Loucy (cell line): ENCODE results near the gene FAM13A.
"Not testable (repeated sequence)": the region's sequence is repeated elsewhere in the genome, so short reads cannot be mapped to it uniquely, and the experiment has no call there.

Source experiments
- H2AFZ ChIP-seq: fragments of 200-600 bp; sonication (generic); 2 replicates; pipeline ENCODE4 v1.6.0; 2016; ENCODE audit warnings: antibody characterized with exemption, mild to moderate bottlenecking, low read length, moderate library complexity
- H3F3A ChIP-seq: fragments of 200-600 bp; 2 replicates; pipeline ENCODE4 v1.6.0; 2016; ENCODE audit warnings: antibody characterized with exemption, low read depth, mild to moderate bottlenecking
- H3K27me3 ChIP-seq: fragments of 200-600 bp; sonication (generic); 2 replicates; pipeline ENCODE4 v1.6.1; 2014; ENCODE audit warnings: low read length, mild to moderate bottlenecking; ENCODE audit not compliant: insufficient read depth, poor library complexity, severe bottlenecking
- H3K36me3 ChIP-seq: fragments of 200-600 bp; sonication (generic); 2 replicates; pipeline ENCODE4 v1.6.1; 2016; ENCODE audit warnings: low read length; ENCODE audit not compliant: insufficient read depth
- H3K4me1 ChIP-seq: fragments of 200-600 bp; sonication (generic); 2 replicates; pipeline ENCODE4 v1.5.1; 2014; ENCODE audit warnings: low read length, mild to moderate bottlenecking; ENCODE audit not compliant: insufficient read depth, poor library complexity, severe bottlenecking
- H3K4me2 ChIP-seq: fragments of 200-600 bp; sonication (generic); 2 replicates; pipeline ENCODE4 v1.6.0; 2014; ENCODE audit warnings: antibody characterized with exemption, low read length, low read depth, mild to moderate bottlenecking; ENCODE audit not compliant: poor library complexity, severe bottlenecking
- H3K4me3 ChIP-seq: fragments of 200-600 bp; sonication (generic); 2 replicates; pipeline ENCODE4 v1.5.1; 2014; ENCODE audit warnings: low read length, mild to moderate bottlenecking, mixed read lengths; ENCODE audit not compliant: poor library complexity, severe bottlenecking
- H3K79me2 ChIP-seq: fragments of 200-600 bp; sonication (generic); 2 replicates; pipeline ENCODE4 v1.6.1; 2014; ENCODE audit warnings: low read length; ENCODE audit not compliant: insufficient read depth
- H3K9ac ChIP-seq: fragments of 200-600 bp; sonication (generic); 2 replicates; pipeline ENCODE4 v1.6.0; 2014; ENCODE audit warnings: mild to moderate bottlenecking, low read depth, low read length, moderate library complexity; ENCODE audit not compliant: poor library complexity, severe bottlenecking
- H3K9me2 ChIP-seq: fragments of 200-600 bp; sonication (generic); replicated peaks from 2 replicates; pipeline ENCODE4 v1.6.1; 2016; ENCODE audit warnings: low read depth, low read length, mixed read lengths
- H3K9me3 ChIP-seq: fragments of 200-600 bp; sonication (generic); 2 replicates; pipeline ENCODE4 v1.6.1; 2014; ENCODE audit warnings: mild to moderate bottlenecking, antibody characterized with exemption, low read length, low read depth; ENCODE audit not compliant: insufficient read depth
- H4K20me1 ChIP-seq: fragments of 200-600 bp; sonication (generic); 2 replicates; pipeline ENCODE4 v1.6.0; 2014; ENCODE audit warnings: antibody characterized with exemption, low read length, mild to moderate bottlenecking; ENCODE audit not compliant: insufficient read depth, poor library complexity, severe bottlenecking
- EZH2phosphoT487 ChIP-seq: fragments of 200-600 bp; IDR thresholded peaks from 2 replicates; pipeline ENCODE4 v1.6.1; 2018; ENCODE audit warnings: antibody characterized with exemption, mild to moderate bottlenecking, moderate library complexity, borderline replicate concordance
- TF ChIP-seq, protein P1 (sequence below): fragments of 200-600 bp; sonication (generic); conservative IDR thresholded peaks from 2 replicates; pipeline ENCODE4 v1.5.1; 2014; ENCODE audit warnings: mild to moderate bottlenecking, antibody characterized with exemption, low read length

The FAM13A gene

GRCh38 chr4:88995874-88996273 lies 61.1 kb downstream of the FAM13A start:
- Histone ChIP-seq H3K9me2 (no peaks in the 10 kb centered on the region), H3K4me3 (no peak overlapping the region), H3K27me3 (no peaks in the 10 kb centered on the region), H2AFZ (no peak overlapping the region), H3K79me2 (no peaks in the 10 kb centered on the region), H3F3A (no peaks in the 10 kb centered on the region), H3K36me3 (no peaks in the 10 kb centered on the region), H3K9ac (no peak overlapping the region), H3K4me2 (no peak overlapping the region), H3K9me3 (no peaks in the 10 kb centered on the region), H3K4me1 (no peaks in the 10 kb centered on the region), H4K20me1 (no peaks in the 10 kb centered on the region)
- no peak for TF ChIP-seq EZH2phosphoT487
- TF ChIP-seq, protein P1, sequence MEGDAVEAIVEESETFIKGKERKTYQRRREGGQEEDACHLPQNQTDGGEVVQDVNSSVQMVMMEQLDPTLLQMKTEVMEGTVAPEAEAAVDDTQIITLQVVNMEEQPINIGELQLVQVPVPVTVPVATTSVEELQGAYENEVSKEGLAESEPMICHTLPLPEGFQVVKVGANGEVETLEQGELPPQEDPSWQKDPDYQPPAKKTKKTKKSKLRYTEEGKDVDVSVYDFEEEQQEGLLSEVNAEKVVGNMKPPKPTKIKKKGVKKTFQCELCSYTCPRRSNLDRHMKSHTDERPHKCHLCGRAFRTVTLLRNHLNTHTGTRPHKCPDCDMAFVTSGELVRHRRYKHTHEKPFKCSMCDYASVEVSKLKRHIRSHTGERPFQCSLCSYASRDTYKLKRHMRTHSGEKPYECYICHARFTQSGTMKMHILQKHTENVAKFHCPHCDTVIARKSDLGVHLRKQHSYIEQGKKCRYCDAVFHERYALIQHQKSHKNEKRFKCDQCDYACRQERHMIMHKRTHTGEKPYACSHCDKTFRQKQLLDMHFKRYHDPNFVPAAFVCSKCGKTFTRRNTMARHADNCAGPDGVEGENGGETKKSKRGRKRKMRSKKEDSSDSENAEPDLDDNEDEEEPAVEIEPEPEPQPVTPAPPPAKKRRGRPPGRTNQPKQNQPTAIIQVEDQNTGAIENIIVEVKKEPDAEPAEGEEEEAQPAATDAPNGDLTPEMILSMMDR: no peak

DNA sequence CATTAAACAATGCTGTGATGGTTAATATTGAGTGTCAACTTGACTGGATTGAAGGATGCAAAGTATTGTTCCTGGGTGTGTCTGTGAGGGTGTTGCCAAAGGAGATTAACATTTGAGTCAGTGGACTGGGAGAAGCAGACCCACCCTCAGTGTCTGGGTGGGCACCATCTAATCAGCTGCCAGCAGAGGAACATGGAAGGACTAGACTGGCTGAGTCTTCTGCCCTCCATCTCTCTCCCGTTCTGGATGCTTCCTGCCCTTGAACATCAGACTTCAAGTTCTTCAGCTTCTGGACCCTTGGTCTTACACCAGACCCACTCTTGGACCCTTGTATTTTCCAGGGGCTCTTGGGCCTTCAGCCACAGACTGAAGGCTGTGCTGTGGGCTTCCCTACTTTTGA lies 61.7 kb downstream of the FAM13A start:
- H2AFZ ChIP-seq, H3K4me1 ChIP-seq, H4K20me1 ChIP-seq, H3F3A ChIP-seq, H3K4me3 ChIP-seq, H3K9me3 ChIP-seq, H3K4me2 ChIP-seq, H3K79me2 ChIP-seq, H3K36me3 ChIP-seq, H3K9ac ChIP-seq, H3K9me2 ChIP-seq, H3K27me3 ChIP-seq: not testable (repeated sequence)

DNA sequence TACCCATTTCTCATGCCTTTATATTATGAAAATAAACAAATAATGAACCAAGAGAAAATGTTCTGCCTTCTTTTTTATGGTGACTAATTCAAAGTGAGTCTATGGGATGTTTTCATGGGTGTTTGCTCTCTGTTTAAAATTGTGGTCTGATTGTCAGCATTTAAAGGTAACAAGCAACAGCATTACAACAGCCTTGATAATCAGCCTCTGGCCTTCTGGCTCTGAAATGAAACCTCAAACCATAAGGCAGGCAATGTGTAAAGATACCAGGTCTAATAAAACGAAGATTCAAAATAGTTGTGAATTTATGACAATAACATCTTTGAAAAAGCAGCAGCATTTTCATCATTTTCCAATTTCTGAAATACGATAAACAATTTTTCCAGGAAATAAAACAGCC lies 63.7 kb downstream of the FAM13A start:
- H3K9me2 ChIP-seq: no peaks in the 10 kb centered on the region
- no peaks in the 10 kb centered on the region for H3K4me1 ChIP-seq
- no peak overlapping the region for H2AFZ ChIP-seq
- no peaks in the 10 kb centered on the region for H3K9me3 ChIP-seq
- H3K4me3 ChIP-seq: no peak overlapping the region
- TF ChIP-seq, protein P1: no peak
- no peak for TF ChIP-seq EZH2phosphoT487
- H3K9ac ChIP-seq: no peak overlapping the region
- no peaks in the 10 kb centered on the region for H3K36me3 ChIP-seq
- no peaks in the 10 kb centered on the region for H3K27me3 ChIP-seq
- H3K79me2 ChIP-seq: no peaks in the 10 kb centered on the region
- no peaks in the 10 kb centered on the region for H4K20me1 ChIP-seq
- H3K4me2 ChIP-seq: no peak overlapping the region
- H3F3A ChIP-seq: no peaks in the 10 kb centered on the region

- Histone ChIP-seq H3F3A (no peaks in the 10 kb centered on the region), H2AFZ (no peak overlapping the region), H3K9me3 (no peaks in the 10 kb centered on the region), H3K4me3 (no peak overlapping the region), H3K4me2 (no peak overlapping the region), H3K79me2 (no peaks in the 10 kb centered on the region), H3K9me2 (no peaks in the 10 kb centered on the region), H3K4me1 (no peaks in the 10 kb centered on the region), H3K36me3 (no peaks in the 10 kb centered on the region), H3K27me3 (no peaks in the 10 kb centered on the region), H4K20me1 (no peaks in the 10 kb centered on the region), H3K9ac (no peak overlapping the region)
- TF ChIP-seq, protein P1: no peak
- no peak for TF ChIP-seq EZH2phosphoT487
Measured at GRCh38 chr4:88991746-88992145, 65.2 kb downstream of the FAM13A start.
